Left ventricle myocardium inferior (tissue), 1 donor: ENCODE measurements around the gene FOXA1. TPM values are rescaled to one million over a fixed set of nuclear protein-coding genes. Genes with fewer than 3 reads are reported as not detected.

Experiments
- DNase-seq: peaks from one replicate; pipeline ENCODE4 v3.0.0-alpha.2; 2020
- H3K27ac ChIP-seq: fragments of 200-600 bp; replicated peaks from 2 replicates; pipeline ENCODE4 v1.8.0; 2021
- H3K27me3 ChIP-seq: fragments of 200-600 bp; 2 replicates; pipeline ENCODE4 v1.8.0; 2021; ENCODE audit warnings: low read depth
- H3K36me3 ChIP-seq: fragments of 200-600 bp; 2 replicates; pipeline ENCODE4 v1.8.0; 2021
- H3K4me1 ChIP-seq: fragments of 200-600 bp; 2 replicates; pipeline ENCODE4 v1.8.0; 2021
- H3K4me3 ChIP-seq: fragments of 200-600 bp; 2 replicates; pipeline ENCODE4 v1.8.0; 2021; ENCODE audit warnings: mild to moderate bottlenecking, moderate library complexity
- H3K9me3 ChIP-seq: fragments of 200-600 bp; replicated peaks from 2 replicates; pipeline ENCODE4 v1.8.0; 2021
- CTCF ChIP-seq: fragments of 200-600 bp; IDR thresholded peaks from 2 replicates; pipeline ENCODE4 v1.8.0; 2021; ENCODE audit warnings: antibody characterized with exemption, mild to moderate bottlenecking, borderline replicate concordance
- intact Hi-C: fragments of 100-400 bp; cut with micrococcal nuclease; formaldehyde crosslinking; loops from one replicate; pipeline ENCODE4 v1.11.0; 2022
- total RNA-seq: library from RNA; stranded (reverse); fragmentation: NEBNext Ultra II Directional; extraction: Animal tissue kit (Norgen Biotek cat#: 25700); gene quantifications from one replicate; pipeline ENCODE4 v1.2.1, GENCODE V29; 2021
- donor health status: DM: no; HTN: yes; CAD: no; lungs with severe emphysema.

Gene FOXA1
- total RNA-seq, 1 donor from 2014 or later = not detected

DNA sequence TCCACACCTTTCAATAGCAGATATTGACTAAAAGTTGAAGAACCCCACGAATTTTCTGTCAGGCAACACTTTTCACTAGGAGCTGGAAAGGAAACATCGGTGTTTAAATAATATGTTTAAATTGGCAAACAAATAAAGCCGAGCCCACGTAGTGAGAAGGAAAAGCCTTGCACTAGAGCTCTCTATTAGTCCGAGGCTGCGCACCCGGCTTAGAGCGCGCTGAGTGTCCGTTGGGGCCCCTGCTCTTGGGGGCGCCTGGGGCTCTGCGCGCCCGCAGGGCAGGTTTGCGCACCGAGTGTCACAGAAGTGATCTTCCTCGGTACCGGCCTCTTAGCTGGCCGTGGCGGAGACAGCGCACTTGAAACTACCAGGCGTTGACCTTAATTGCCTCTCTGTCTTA lies 6.8 kb upstream of the FOXA1 start:
- TF ChIP-seq CTCF = no peak
- Histone ChIP-seq H3K4me1 (peaks cover 25% of the 10 kb centered on the region), H3K9me3 (no peaks in the 10 kb centered on the region), H3K27ac (no peak overlapping the region), H3K36me3 (no peaks in the 10 kb centered on the region), H3K4me3 (no peak overlapping the region), H3K27me3 (peaks cover 100% of the 10 kb centered on the region)
- intact Hi-C loops = no loop called here
- DNase-seq = no peak

- peaks cover 27% of the 10 kb centered on the region for H3K4me1 ChIP-seq
- no peaks in the 10 kb centered on the region for H3K36me3 ChIP-seq
- peaks cover 100% of the 10 kb centered on the region for H3K27me3 ChIP-seq
- H3K4me3 ChIP-seq = no peak overlapping the region
- no peaks in the 10 kb centered on the region for H3K9me3 ChIP-seq
- TF ChIP-seq CTCF = no peak
- H3K27ac ChIP-seq = no peak overlapping the region
- DNase-seq = no peak
- intact Hi-C loops = no loop called here
Observed at GRCh38 chr14:37600880-37601741, 6.1 kb upstream of the FOXA1 start.

DNA sequence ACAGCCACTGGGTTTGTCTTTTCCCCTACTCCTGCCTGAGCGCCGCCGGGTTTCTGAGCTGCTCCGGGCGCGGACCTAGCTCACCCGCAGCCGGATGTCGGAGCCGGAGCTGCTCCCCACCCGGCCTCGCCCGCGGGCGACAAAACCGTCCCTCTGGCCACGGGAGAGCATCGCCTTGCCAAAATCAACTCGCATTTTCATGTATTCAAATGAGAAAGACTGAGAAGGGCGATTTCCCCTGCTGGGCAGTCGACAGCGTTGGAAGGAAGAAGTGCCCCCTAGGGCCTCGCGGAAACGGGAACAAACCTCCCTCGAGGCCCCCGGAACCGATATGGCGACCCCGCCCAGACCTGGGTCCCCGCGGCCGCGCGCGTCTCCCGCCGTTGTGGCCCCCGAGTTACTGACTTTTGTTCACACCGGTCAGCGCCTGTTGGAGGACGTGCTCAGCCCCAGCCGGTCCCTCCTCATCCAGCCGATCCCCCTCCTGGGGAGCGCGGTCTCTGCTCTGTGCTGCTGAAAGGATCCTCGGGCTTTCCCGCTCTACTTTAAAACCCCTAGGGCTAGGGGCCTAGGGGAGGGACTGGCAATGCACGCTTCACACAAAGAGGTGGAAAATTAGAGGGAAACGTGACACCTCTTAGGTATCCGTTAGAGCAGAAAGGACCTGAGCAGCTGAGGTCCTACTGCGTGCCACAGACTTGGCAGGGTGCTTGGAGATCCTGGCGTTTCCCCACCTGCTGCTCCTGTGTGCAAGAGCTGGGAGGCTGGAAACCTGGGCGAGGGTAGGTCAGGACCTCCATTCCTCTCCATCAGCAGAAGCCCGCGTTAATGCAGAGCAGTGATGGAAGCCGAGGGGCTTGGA lies 4.7 kb upstream of the FOXA1 start:
- Histone ChIP-seq H3K27me3 (peaks cover 100% of the 10 kb centered on the region), H3K36me3 (no peaks in the 10 kb centered on the region), H3K27ac (no peak overlapping the region), H3K4me1 (peaks cover 39% of the 10 kb centered on the region), H3K9me3 (no peaks in the 10 kb centered on the region), H3K4me3 (peak overlapping the region; percentile 42)
- no peak for DNase-seq
- intact Hi-C loops = no loop called here
- no peak for TF ChIP-seq CTCF

DNA sequence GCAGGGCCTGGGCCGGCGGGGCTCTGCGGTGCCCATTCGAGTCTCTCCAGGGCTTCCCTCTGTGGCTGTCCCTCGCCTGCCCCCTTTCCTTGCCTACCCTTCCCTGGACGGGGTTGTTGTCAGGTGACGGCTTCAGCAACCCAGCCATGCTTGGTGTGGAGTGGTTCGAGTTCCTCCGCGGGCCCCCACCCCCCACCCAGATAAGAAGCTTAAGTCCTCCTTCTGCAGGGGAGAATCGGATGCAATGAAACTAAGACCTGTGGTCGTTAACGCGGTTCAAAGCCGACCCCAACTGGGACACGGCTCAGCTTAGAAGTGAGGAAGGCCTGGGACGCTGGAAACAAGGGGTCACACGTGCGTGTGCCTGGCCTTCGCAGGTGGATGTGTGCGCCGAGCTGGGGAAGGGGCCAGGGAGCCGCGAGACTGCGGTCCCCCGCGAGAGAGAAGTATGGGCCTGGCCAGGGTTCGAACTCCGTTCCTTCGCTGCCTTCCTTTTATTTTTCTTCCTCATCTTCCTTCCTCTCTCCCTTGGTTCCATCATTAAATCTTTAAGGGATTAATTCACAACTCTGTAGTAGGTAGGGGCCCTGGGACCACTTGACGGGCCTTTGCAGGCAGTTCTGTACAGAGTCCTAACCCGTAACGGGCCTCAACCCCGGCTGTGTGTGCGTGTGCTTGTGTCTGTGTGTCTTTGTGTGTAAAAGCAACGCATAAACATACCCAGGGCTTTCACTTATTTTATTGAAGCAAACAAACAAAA lies 3.9 kb upstream of the FOXA1 start:
- H3K36me3 ChIP-seq = no peaks in the 10 kb centered on the region
- no peak for TF ChIP-seq CTCF
- no peak for DNase-seq
- peak overlapping the region; percentile 43 for H3K4me3 ChIP-seq
- no peaks in the 10 kb centered on the region for H3K9me3 ChIP-seq
- H3K27ac ChIP-seq = no peak overlapping the region
- intact Hi-C loops = no loop called here
- peaks cover 100% of the 10 kb centered on the region for H3K27me3 ChIP-seq
- peaks cover 47% of the 10 kb centered on the region for H3K4me1 ChIP-seq
